Left ventricle myocardium inferior (tissue), 1 donor: ENCODE data around the gene STIL. TPM values are rescaled to one million over a fixed set of nuclear protein-coding genes. Genes with fewer than 3 reads are reported as not detected.

Experiments
- DNase-seq: peaks from one replicate; pipeline ENCODE4 v3.0.0-alpha.2; 2020
- H3K27ac ChIP-seq: fragments of 200-600 bp; replicated peaks from 2 replicates; pipeline ENCODE4 v1.8.0; 2021
- H3K27me3 ChIP-seq: fragments of 200-600 bp; 2 replicates; pipeline ENCODE4 v1.8.0; 2021; ENCODE audit warnings: low read depth
- H3K36me3 ChIP-seq: fragments of 200-600 bp; 2 replicates; pipeline ENCODE4 v1.8.0; 2021
- H3K4me1 ChIP-seq: fragments of 200-600 bp; 2 replicates; pipeline ENCODE4 v1.8.0; 2021
- H3K4me3 ChIP-seq: fragments of 200-600 bp; 2 replicates; pipeline ENCODE4 v1.8.0; 2021; ENCODE audit warnings: mild to moderate bottlenecking, moderate library complexity
- H3K9me3 ChIP-seq: fragments of 200-600 bp; replicated peaks from 2 replicates; pipeline ENCODE4 v1.8.0; 2021
- intact Hi-C: fragments of 100-400 bp; cut with micrococcal nuclease; formaldehyde crosslinking; loops from one replicate; pipeline ENCODE4 v1.11.0; 2022
- total RNA-seq: library from RNA; stranded (reverse); fragmentation: NEBNext Ultra II Directional; extraction: Animal tissue kit (Norgen Biotek cat#: 25700); gene quantifications from one replicate; pipeline ENCODE4 v1.2.1, GENCODE V29; 2021
- TF ChIP-seq, protein P1 (sequence below): fragments of 200-600 bp; IDR thresholded peaks from 2 replicates; pipeline ENCODE4 v1.8.0; 2021; ENCODE audit warnings: antibody characterized with exemption, mild to moderate bottlenecking, borderline replicate concordance
- donor health status: DM: no; HTN: yes; CAD: no; lungs with severe emphysema.

The STIL gene
- total RNA-seq, 1 donor from 2014 or later, result 0.58 TPM

DNA sequence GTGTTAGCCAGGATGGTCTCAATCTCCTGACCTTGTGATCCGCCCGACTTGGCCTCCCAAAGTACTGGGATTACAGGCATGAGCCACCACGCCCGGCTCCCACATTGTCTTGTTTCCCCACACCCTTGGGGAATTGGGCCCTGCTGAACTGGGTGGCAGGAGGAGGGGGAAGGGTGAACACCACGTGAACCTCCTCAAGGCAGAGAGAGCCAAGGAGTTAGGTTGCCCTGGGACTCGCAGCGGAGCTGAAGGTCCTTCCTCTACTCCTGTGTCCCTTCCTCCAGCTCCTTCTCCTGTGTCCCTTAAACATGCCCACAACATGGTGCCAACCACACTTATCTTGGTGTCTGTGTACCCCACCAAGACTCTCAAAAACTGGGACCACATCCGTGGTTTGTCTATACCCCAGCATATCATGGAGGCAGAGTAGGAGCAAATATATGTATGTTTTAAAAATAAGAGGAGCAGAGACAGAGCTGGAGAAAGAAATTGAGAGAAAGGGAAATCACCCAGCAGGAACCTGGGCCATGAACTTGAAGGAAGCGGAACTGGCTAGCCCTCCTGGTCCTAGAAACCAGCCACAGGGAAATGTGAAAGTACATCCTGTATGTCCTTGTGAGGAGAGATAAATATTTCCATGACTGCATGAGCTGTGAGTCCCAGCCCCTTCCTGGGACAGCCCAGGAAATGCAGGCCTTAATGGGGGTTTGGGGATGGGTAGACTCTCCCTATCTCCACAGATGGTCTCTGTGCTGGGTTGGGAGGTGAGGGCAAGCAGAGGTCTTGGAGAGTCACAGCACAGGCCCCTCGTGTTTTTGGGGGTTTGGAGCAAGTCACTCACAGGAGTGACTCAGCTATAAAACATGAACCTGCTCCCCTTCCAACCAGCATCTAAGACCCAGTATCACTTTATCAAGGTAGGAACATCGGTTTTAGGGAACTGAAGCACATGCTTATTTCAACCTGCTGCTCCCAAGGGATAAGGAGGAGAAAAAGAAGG lies 72.5 kb downstream of the STIL start:
- no peak for DNase-seq
- Histone ChIP-seq H3K4me3 (no peak overlapping the region), H3K4me1 (peaks cover 8% of the 10 kb centered on the region), H3K36me3 (no peaks in the 10 kb centered on the region), H3K27ac (peak overlapping the region; percentile 67), H3K9me3 (no peaks in the 10 kb centered on the region), H3K27me3 (peaks cover 47% of the 10 kb centered on the region)
- TF ChIP-seq, protein P1, sequence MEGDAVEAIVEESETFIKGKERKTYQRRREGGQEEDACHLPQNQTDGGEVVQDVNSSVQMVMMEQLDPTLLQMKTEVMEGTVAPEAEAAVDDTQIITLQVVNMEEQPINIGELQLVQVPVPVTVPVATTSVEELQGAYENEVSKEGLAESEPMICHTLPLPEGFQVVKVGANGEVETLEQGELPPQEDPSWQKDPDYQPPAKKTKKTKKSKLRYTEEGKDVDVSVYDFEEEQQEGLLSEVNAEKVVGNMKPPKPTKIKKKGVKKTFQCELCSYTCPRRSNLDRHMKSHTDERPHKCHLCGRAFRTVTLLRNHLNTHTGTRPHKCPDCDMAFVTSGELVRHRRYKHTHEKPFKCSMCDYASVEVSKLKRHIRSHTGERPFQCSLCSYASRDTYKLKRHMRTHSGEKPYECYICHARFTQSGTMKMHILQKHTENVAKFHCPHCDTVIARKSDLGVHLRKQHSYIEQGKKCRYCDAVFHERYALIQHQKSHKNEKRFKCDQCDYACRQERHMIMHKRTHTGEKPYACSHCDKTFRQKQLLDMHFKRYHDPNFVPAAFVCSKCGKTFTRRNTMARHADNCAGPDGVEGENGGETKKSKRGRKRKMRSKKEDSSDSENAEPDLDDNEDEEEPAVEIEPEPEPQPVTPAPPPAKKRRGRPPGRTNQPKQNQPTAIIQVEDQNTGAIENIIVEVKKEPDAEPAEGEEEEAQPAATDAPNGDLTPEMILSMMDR, result no peak
- intact Hi-C loops, result no loop called here

DNA sequence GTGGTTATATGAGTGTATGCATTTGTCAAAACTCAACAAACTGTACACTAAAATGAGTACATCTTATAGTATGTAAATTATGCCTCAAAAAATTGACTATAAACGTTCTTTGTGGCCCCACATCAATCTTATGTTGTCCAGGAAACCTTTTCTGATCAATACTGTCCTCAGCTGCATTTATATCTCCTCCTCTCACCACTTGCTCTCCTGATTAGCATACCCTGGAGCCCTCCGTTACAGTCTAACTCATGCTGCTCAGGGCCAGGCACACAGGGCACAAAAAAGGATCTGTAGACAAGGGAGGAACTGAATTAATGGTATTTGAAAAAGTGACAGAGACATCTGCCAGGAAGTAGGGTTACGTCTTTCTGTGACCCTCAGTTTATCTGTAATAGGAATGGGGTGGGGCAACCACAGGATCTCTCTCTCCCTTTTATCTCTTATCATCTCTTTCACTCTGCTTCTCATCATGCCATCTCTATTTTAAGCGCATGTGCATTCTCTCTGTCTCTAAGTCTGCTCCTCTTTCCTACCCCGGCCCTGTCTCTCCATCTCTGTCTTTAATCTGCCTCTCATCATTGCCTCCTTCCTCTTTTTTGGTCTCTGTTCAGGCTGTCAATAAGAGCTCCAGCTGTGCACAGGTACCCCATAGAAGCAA lies 74.9 kb downstream of the STIL start:
- no peak for DNase-seq
- Histone ChIP-seq H3K9me3 (no peaks in the 10 kb centered on the region), H3K4me3 (no peak overlapping the region), H3K27me3 (peaks cover 62% of the 10 kb centered on the region), H3K36me3 (no peaks in the 10 kb centered on the region), H3K27ac (no peak overlapping the region), H3K4me1 (peaks cover 24% of the 10 kb centered on the region)
- TF ChIP-seq, protein P1, result no peak
- intact Hi-C loops, result no loop called here

- Histone ChIP-seq H3K4me3 (no peak overlapping the region), H3K4me1 (peaks cover 34% of the 10 kb centered on the region), H3K9me3 (no peaks in the 10 kb centered on the region), H3K36me3 (no peaks in the 10 kb centered on the region), H3K27ac (peak overlapping the region; percentile 54), H3K27me3 (peaks cover 70% of the 10 kb centered on the region)
- intact Hi-C loops, result no loop called here
- TF ChIP-seq, protein P1, result no peak
- DNase-seq, result no peak
These were observed 78.1 kb downstream of the STIL start for GRCh38 chr1:47235806-47236205.

DNA sequence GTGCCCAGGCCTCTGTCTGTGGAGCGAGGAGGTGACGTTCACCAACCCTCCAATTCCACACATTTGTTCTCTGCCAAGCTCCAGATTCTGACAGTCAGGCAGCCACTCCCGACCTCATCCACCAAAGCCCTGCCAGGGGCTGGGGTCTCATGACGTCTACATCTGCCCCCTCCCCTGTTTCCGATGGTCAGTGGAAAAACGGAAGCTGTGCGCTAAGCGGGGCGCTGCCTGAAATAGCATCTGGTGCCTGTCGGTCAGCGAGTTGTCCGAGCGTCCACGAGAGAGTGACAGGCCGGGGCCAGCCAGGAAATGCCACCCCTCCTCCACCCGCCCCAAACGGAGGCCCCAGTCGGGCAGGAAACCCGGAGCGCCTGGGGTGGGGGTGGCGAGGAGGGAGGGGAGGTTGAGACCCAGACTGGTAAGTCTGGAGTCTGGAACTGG lies 78.7 kb downstream of the STIL start:
- TF ChIP-seq, protein P1, result no peak
- H3K36me3 ChIP-seq, result no peaks in the 10 kb centered on the region
- peaks cover 71% of the 10 kb centered on the region for H3K27me3 ChIP-seq
- H3K4me1 ChIP-seq, result peaks cover 36% of the 10 kb centered on the region
- peak overlapping the region; percentile 54 for H3K27ac ChIP-seq
- intact Hi-C loops, result no loop called here
- H3K4me3 ChIP-seq, result peak overlapping the region; percentile 10
- DNase-seq, result peak; percentile 46
- no peaks in the 10 kb centered on the region for H3K9me3 ChIP-seq

- Histone ChIP-seq H3K27ac (no peak overlapping the region), H3K9me3 (no peaks in the 10 kb centered on the region), H3K4me3 (no peak overlapping the region), H3K4me1 (peaks cover 56% of the 10 kb centered on the region), H3K27me3 (peaks cover 74% of the 10 kb centered on the region), H3K36me3 (no peaks in the 10 kb centered on the region)
- intact Hi-C loops, result no loop called here
- no peak for DNase-seq
- TF ChIP-seq, protein P1, result no peak
These were observed 80.8 kb downstream of the STIL start for GRCh38 chr1:47233186-47233585.
